B cell (primary cell): ENCODE measurements around the gene GARIN5A. TPM values are rescaled to one million over a fixed set of nuclear protein-coding genes. Genes with fewer than 3 reads are reported as not detected.

Experiments used
- ATAC-seq: fragments of 200-7000 bp; cut with Tn5 transposase; one replicate; pipeline ENCODE4 v1.10.0; 2021; ENCODE audit warnings: low read depth, mild to moderate bottlenecking, moderate number of reproducible peaks, moderate library complexity
- CTCF ChIA-PET: fragments of 350-600 bp; sonication (Branson Sonifier 250); formaldehyde crosslinking; loops from one replicate; lab custom pipeline; 2021; ENCODE audit warnings: antibody characterized with exemption, inconsistent platforms; lab: Charles Lee
- POLR2A ChIA-PET: fragments of 350-600 bp; sonication (Branson Sonifier 250); formaldehyde crosslinking; loops from one replicate; lab custom pipeline; 2021; ENCODE audit warnings: antibody characterized with exemption; lab: Charles Lee
- DNase-seq: peaks from one replicate; pipeline ENCODE4 v3.0.0; 2013
- H2AFZ ChIP-seq: 2 replicates; pipeline ENCODE4 v1.6.1; 2012; ENCODE audit warnings: mild to moderate bottlenecking, low read depth, low read length; ENCODE audit not compliant: insufficient read depth, poor library complexity, severe bottlenecking
- H3K27ac ChIP-seq, 2 donors: 1 replicate in 1 of 2; 2 replicates in 1 of 2; pipeline ENCODE4 v1.5.1; 2012 to 2013; ENCODE audit warnings: low read length in 2 of 2, mild to moderate bottlenecking in 2 of 2, moderate library complexity in 1 of 2
- H3K27me3 ChIP-seq, 4 experiments: fragments of 200-600 bp in 1 of 4; sonication (generic) in 1 of 4; replicated peaks in 1 of 4; 1 replicate in 2 of 4; 2 replicates in 2 of 4; pipeline versions ENCODE4 v1.6.1 to v1.7.0; 2013 to 2016; ENCODE audit warnings: low read length in 3 of 4, mild to moderate bottlenecking in 2 of 4, mixed read lengths in 1 of 4, moderate library complexity in 1 of 4; ENCODE audit not compliant: insufficient read depth in 4 of 4, control insufficient read depth in 3 of 4; ENCODE audit errors: control extremely low read depth in 1 of 4
- H3K36me3 ChIP-seq, 2 experiments: replicated peaks in 1 of 2; 1 replicate in 1 of 2; 2 replicates in 1 of 2; pipeline versions ENCODE4 v1.6.1 to v1.7.1; 2013; ENCODE audit warnings: low read length in 1 of 2; ENCODE audit not compliant: insufficient read depth in 2 of 2, control insufficient read depth in 1 of 2; ENCODE audit errors: control extremely low read depth in 1 of 2, extremely low read depth in 1 of 2
- H3K4me1 ChIP-seq, 2 donors: fragments of 200-600 bp in 1 of 2; sonication (generic) in 1 of 2; 1 replicate in 1 of 2; 2 replicates in 1 of 2; pipeline versions ENCODE4 v1.5.1 to v1.6.1; 2013 to 2017; ENCODE audit warnings: low read length in 2 of 2; ENCODE audit not compliant: control insufficient read depth in 2 of 2, insufficient read depth in 2 of 2
- H3K4me2 ChIP-seq: replicated peaks from 2 replicates; pipeline ENCODE3; 2012; ENCODE audit warnings: mild to moderate bottlenecking, low read depth, low read length; ENCODE audit not compliant: poor library complexity, severe bottlenecking
- H3K4me3 ChIP-seq, 5 experiments: fragments of 200-600 bp in 1 of 5; sonication (generic) in 1 of 5; 1 replicate in 3 of 5; 2 replicates in 2 of 5; pipeline versions ENCODE4 v1.5.1 to v1.7.0; 2011 to 2016; ENCODE audit warnings: low read length in 4 of 5, mild to moderate bottlenecking in 4 of 5, low read depth in 2 of 5, control low read depth in 1 of 5, moderate library complexity in 1 of 5; ENCODE audit not compliant: insufficient read depth in 1 of 5; ENCODE audit errors: control extremely low read depth in 1 of 5, extremely low read depth in 1 of 5
- H3K79me2 ChIP-seq: fragments of 200-600 bp; sonication (generic); one replicate; pipeline ENCODE4 v1.6.0; 2016; ENCODE audit warnings: low read length; ENCODE audit not compliant: control insufficient read depth, insufficient read depth
- H3K9ac ChIP-seq: fragments of 200-600 bp; sonication (generic); 2 replicates; pipeline ENCODE4 v1.6.1; 2017; ENCODE audit warnings: mild to moderate bottlenecking, low read length, moderate library complexity
- H3K9me3 ChIP-seq, 3 donors: one replicate each; pipeline versions ENCODE4 v1.6.1 to v1.7.1; 2013; ENCODE audit warnings: low read length in 2 of 3; ENCODE audit not compliant: control insufficient read depth in 2 of 3, insufficient read depth in 1 of 3; ENCODE audit errors: control extremely low read depth in 1 of 3
- H4K20me1 ChIP-seq: 2 replicates; pipeline ENCODE4 v1.6.0; 2012; ENCODE audit warnings: mild to moderate bottlenecking, low read length; ENCODE audit not compliant: insufficient read depth, control insufficient read depth, poor library complexity, severe bottlenecking
- H3K27ac Mint-ChIP-seq: one replicate; pipeline ENCODE4 v1.8.0; 2021; ENCODE audit warnings: mixed read lengths
- H3K27me3 Mint-ChIP-seq: one replicate; pipeline ENCODE4 v1.8.0; 2021; ENCODE audit warnings: mixed read lengths
- H3K4me1 Mint-ChIP-seq: one replicate; pipeline ENCODE4 v1.8.0; 2021; ENCODE audit warnings: mixed read lengths
- H3K4me3 Mint-ChIP-seq: one replicate; pipeline ENCODE4 v1.8.0; 2021; ENCODE audit warnings: mixed read lengths
- H3K9me3 Mint-ChIP-seq: one replicate; pipeline ENCODE4 v1.8.0; 2022; ENCODE audit warnings: mixed read lengths; ENCODE audit not compliant: insufficient read depth
- EZH2 ChIP-seq: IDR thresholded peaks from 2 replicates; pipeline ENCODE4 v1.6.1; 2012; ENCODE audit warnings: borderline replicate concordance, low read depth, mild to moderate bottlenecking, moderate library complexity, low read length; ENCODE audit not compliant: insufficient read depth, poor library complexity, severe bottlenecking
- WGBS: methylation state at CpG from one replicate; pipeline ENCODE4 v1.1.5; 2013; ENCODE audit warnings: missing lambda C conversion rate; ENCODE audit not compliant: insufficient coverage; 5-methylcytosine and 5-hydroxymethylcytosine counted together
- intact Hi-C: fragments of 100-400 bp; cut with micrococcal nuclease; formaldehyde crosslinking; loops from one replicate; pipeline ENCODE4 v1.10.0; 2022
- polyA plus RNA-seq: library from polyadenylated mRNA; depleted of rRNA; stranded (reverse); fragments of >200 nt; gene quantifications from 2 replicates; pipeline ENCODE4 v1.2.3, GENCODE V29; 2012
- total RNA-seq, 2 donors: library from RNA; stranded (reverse); fragments of 120-200 nt in 1 of 2; gene quantifications; 1 replicate in 1 of 2; 2 replicates in 1 of 2; pipeline versions ENCODE4 v1.2.3 to v1.2.4, GENCODE V29; 2013 to 2022
- TF ChIP-seq, protein P1 (sequence below): fragments of 200-600 bp; IDR thresholded peaks from one replicate; pipeline ENCODE4 v1.8.0; 2022; ENCODE audit warnings: antibody characterized with exemption, mild to moderate bottlenecking

Gene GARIN5A
- total and polyA plus RNA-seq, 2 donors (not counting 1 experiment from before 2014, with no cell fraction given): 0.22 to 0.34 TPM

DNA sequence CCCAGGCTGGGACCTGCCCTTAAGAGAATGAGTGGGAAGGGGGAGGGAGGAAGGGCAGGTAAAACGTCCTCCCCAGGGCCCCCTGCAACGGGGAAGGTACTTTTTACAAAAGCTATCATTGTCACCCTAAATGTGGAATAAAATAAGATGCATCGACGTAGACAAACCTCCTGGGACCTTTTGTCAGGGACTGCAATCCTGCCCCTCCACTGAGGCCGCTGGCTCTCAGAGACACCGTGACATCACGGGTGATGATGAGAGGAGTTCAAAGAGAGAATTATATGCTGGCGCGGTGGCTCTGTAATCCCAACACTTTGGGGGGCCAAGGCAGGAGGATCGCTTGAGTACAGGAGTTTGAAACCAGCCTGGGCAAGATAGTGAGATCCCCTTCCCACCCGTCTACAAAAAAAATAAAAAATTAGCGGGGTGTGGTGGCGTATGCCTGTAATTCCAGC, 45.7 kb downstream of the GARIN5A start:
- H3K9me3 Mint-ChIP-seq: no peaks in the 10 kb centered on the region
- peaks cover 80% of the 10 kb centered on the region for H3K4me1 Mint-ChIP-seq
- peaks cover 2 to 29% of the 10 kb centered on the region in 2 experiments for H3K36me3 ChIP-seq
- peaks cover 0 to 16% (median 0%) of the 10 kb centered on the region in 3 donors for H3K9me3 ChIP-seq
- no peaks in the 10 kb centered on the region for H3K79me2 ChIP-seq
- H3K4me3 Mint-ChIP-seq: peak overlapping the region; percentile 97
- WGBS: 19% methylated on average over 7 of the region's 13 CpGs
- TF ChIP-seq, protein P1, sequence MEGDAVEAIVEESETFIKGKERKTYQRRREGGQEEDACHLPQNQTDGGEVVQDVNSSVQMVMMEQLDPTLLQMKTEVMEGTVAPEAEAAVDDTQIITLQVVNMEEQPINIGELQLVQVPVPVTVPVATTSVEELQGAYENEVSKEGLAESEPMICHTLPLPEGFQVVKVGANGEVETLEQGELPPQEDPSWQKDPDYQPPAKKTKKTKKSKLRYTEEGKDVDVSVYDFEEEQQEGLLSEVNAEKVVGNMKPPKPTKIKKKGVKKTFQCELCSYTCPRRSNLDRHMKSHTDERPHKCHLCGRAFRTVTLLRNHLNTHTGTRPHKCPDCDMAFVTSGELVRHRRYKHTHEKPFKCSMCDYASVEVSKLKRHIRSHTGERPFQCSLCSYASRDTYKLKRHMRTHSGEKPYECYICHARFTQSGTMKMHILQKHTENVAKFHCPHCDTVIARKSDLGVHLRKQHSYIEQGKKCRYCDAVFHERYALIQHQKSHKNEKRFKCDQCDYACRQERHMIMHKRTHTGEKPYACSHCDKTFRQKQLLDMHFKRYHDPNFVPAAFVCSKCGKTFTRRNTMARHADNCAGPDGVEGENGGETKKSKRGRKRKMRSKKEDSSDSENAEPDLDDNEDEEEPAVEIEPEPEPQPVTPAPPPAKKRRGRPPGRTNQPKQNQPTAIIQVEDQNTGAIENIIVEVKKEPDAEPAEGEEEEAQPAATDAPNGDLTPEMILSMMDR: no peak
- no peak for TF ChIP-seq EZH2
- H3K27me3 ChIP-seq: no peaks in the 10 kb centered on the region
- peak overlapping the region; percentile 97 to 99 for H3K27ac ChIP-seq
- H3K4me3 ChIP-seq: peak overlapping the region; percentile 35 to 66 (median 61)
- H3K4me1 ChIP-seq: peaks cover 70 to 87% of the 10 kb centered on the region in 2 donors
- intact Hi-C loops: loop anchor here (1.0 to 5.0 kb wide), 4 partner anchors 16 to 74 kb away; partner anchors contain the start of gene NR1H2
- peak; percentile 29 for ATAC-seq
- peak overlapping the region; percentile 92 for H3K4me2 ChIP-seq
- H3K27ac Mint-ChIP-seq: peak overlapping the region; percentile 99
- ChIA-PET CTCF (interaction anchor here (0.6 to 3.5 kb wide), 4 partner anchors 10 to 74 kb away, joined by 3 to 9 read pairs (median 6); no protein-coding TSS in a partner anchor), POLR2A (interaction anchor here (0.7 to 6.0 kb wide), 8 partner anchors 13 to 98 kb away, joined by 3 to 96 read pairs (median 4); partner anchors contain the start of genes POLD1 and SPIB)
- H3K27me3 Mint-ChIP-seq: no peaks in the 10 kb centered on the region
- peaks cover 11% of the 10 kb centered on the region for H4K20me1 ChIP-seq
- H3K9ac ChIP-seq: peak overlapping the region; percentile 72
- peak; percentile 91 for DNase-seq
- peak overlapping the region; percentile 37 for H2AFZ ChIP-seq
